ENCODE measurements around the gene IPMK.

IPMK gene

GRCh38 chr10:58150290-58150689 lies 117.4 kb downstream of the IPMK start:
- no peak for DNase-seq

- DNase-seq: no peak
These were observed 123.8 kb downstream of the IPMK start for GRCh38 chr10:58143944-58144343.
